Urinary bladder (tissue), 4 donors: ENCODE results near the gene ARMCX4. TPM values are rescaled to one million over a fixed set of nuclear protein-coding genes. Genes with fewer than 3 reads are reported as not detected.
A peak's percentile ranks its signal among the peaks of the same experiment; 100 is the strongest.

Experiments
- DNase-seq: peaks from one replicate; pipeline ENCODE4 v3.0.0-alpha.2; 2015; ENCODE audit errors: extremely low spot score
- H3K27ac ChIP-seq: one replicate; pipeline ENCODE4 v1.5.1; 2013; ENCODE audit warnings: low read depth, mild to moderate bottlenecking, moderate library complexity
- H3K36me3 ChIP-seq: one replicate; pipeline ENCODE4 v1.6.1; 2013; ENCODE audit warnings: mild to moderate bottlenecking, moderate library complexity; ENCODE audit not compliant: insufficient read depth
- H3K4me1 ChIP-seq: one replicate; pipeline ENCODE4 v1.6.1; 2013; ENCODE audit warnings: mild to moderate bottlenecking, moderate library complexity; ENCODE audit not compliant: insufficient read depth
- H3K4me3 ChIP-seq: one replicate; pipeline ENCODE4 v1.5.1; 2013; ENCODE audit warnings: low read depth, low read length
- WGBS: extraction: QIAGEN DNeasy Blood & Tissue Kit; methylation state at CpG from one replicate; pipeline ENCODE4 v1.1.7; 2013; 5-methylcytosine and 5-hydroxymethylcytosine counted together
- polyA plus RNA-seq: library from polyadenylated mRNA; stranded (reverse); fragments of 200-250 nt; gene quantifications from one replicate; pipeline ENCODE4 v1.2.3, GENCODE V29; 2013
- total RNA-seq: library from RNA; depleted of rRNA; stranded (reverse); fragments of >200 nt; gene quantifications from one replicate; pipeline ENCODE4 v1.2.3, GENCODE V29; 2014
- donor health status: healthy with polysubstance abuse.
- donor health status: healthy.

Gene ARMCX4
- 28.0 TPM for total RNA-seq
- 11.5 TPM for polyA plus RNA-seq

DNA sequence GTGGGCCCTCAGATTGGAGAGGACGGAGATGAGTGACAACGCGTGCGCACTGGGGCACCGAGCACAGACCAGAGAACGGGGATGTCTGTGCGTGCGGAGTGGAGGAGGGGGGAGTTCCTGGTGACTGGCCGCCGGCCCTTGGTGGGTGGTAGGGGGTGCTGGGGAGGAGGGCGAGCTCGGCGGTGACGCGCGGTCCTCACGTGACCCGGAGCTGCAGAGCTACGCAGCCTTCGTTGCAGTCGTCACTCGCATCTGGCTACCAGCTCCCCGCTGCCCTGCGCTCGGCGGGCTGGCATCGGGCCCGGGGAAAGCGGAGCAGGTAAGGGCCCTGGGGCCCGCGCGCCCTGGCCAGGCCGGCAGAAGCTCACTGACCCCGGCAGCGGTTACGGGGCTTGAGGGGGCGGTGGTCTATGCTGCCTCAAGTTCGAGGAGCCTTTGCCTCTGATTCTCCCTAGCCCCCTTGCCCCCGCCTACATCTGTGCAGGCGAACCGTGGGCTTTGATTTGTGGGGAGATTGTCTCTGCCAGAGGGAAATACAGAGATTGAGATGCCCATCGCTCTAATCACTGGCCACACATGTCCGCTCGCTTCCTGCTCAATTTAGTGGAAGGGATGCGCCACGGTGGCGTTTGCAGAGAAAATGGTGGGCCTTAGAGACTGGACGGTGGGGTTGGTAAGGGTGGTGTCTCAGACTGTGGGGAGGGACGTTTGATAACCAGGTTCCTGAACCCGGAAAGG, at the start of gene ARMCX4:
Gene ARMCX4 (plus strand): TSS at position 245 of the 738 bp plus-strand sequence. CDS start 3,134 bp downstream, outside the sequence.
- peak; percentile 11 for DNase-seq
- no peaks in the 10 kb centered on the region for H3K36me3 ChIP-seq
- H3K4me3 ChIP-seq, result peak within 1 kb of the TSS; percentile 53
- 2% methylated on average over 50 of the region's 50 CpGs for WGBS
- no peaks in the 10 kb centered on the region for H3K4me1 ChIP-seq
- H3K27ac ChIP-seq, result peak within 1 kb of the TSS; percentile 50

DNA sequence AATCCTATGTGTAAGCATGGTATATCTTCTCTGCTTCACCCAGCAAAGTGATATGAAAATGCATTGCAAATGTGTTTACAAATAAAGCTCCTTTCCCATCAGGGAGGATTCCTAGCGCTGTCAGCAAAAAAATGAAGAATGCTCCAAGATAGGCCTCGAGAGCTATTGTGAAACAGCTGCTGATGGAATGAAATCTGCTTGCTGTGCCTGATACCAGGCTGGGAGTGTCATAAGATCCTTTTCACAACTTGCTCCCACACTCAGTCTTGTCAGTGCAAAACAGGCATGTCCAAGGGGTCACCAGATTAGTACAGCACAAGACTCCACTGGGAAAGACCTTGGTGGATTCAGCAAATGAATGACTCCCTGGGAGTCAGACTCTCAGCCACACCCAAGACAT, 43.2 kb upstream of the ARMCX4 start:
- 87% methylated on average over 2 of the region's 2 CpGs for WGBS
- H3K4me3 ChIP-seq, result no peak overlapping the region
- H3K36me3 ChIP-seq, result peaks cover 3% of the 10 kb centered on the region
- no peak overlapping the region for H3K27ac ChIP-seq
- H3K4me1 ChIP-seq, result no peaks in the 10 kb centered on the region
- no peak for DNase-seq

DNA sequence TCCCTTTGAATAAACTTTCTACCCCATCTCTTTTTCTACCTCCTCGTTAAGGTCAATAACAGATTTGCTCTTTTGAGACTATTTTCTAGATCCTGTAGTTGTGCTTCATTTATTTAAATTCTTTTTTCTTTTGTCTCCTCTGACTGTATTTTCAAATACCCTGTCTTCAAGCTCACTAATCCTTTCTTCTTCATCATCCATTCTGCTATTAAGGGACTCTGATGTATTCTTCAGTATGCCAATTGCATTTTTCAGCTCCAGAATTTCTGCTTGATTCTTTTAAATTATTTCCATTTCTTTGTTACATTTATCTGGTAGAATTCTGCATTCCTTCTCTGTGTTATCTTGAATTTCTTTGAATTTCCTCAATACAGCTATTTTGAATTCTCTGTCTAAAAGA, 36.0 kb upstream of the ARMCX4 start:
- Histone ChIP-seq H3K4me3 (no peak overlapping the region), H3K36me3 (no peaks in the 10 kb centered on the region), H3K4me1 (no peaks in the 10 kb centered on the region), H3K27ac (no peak overlapping the region)
- DNase-seq, result no peak
- 97% methylated on average over 1 of the region's 1 CpG for WGBS

DNA sequence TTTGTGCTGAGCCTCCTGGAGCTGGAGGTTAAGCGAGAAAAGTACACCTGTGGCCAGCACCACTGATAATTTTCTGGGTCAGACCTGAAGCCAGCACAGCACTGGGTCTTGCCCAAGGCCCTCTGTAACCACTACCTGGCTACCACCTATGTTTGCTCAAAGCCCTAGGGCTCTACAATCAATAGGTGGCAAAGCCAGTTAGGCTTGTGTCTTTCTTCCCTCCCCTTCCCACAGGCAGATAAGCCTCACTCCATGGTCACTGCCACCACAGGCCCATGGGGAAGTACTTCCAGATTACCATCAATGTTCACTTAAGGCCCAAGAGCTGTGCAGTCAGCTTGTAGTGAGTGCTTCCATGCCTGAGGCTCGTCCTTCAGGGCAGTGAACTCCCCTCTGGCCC, 35.2 kb upstream of the ARMCX4 start:
- H3K4me1 ChIP-seq, result no peaks in the 10 kb centered on the region
- WGBS, result 88% methylated on average over 2 of the region's 2 CpGs
- H3K27ac ChIP-seq, result no peak overlapping the region
- H3K36me3 ChIP-seq, result no peaks in the 10 kb centered on the region
- DNase-seq, result no peak
- no peak overlapping the region for H3K4me3 ChIP-seq

DNA sequence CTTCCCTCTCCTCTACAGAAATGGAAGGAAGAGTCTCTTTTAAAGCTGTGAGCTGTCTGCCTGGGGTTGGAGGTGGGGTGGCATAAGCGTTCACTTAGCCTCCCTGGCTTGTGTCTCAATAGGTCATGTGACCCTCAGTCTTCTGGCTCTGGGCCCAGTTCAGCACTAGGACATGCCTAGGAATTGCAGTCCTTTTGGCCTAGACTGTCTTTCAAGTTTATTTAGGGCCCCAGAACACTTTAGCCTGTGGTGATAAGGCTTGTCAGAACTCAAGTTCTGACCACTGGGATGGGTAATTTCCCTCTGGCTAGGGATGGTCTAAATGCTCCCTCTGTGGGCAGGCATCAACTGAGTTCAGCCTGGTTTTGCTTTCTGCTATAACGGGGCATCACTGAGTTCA, 34.3 kb upstream of the ARMCX4 start:
- Histone ChIP-seq H3K27ac (no peak overlapping the region), H3K4me1 (no peaks in the 10 kb centered on the region), H3K36me3 (no peaks in the 10 kb centered on the region), H3K4me3 (no peak overlapping the region)
- DNase-seq, result no peak
- 32% methylated on average over 2 of the region's 2 CpGs for WGBS

DNA sequence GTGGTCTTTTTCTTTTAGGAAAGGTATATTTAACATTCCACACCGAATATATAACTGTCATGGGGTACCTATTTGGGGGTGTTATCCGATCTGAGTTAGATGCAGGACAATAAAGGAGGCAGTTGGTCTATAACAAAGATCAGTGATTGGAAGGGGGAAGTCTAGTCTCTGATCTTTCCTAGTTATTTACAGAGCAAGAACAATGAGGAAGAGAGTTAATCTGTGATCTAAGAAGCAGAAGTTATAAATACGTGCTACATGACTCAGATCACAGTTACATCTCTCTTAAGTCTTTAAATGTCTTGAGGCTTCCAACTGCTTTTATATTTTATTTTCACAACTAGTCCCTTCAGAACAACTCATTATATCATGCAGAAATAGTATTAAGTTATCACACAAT, 33.2 kb upstream of the ARMCX4 start:
- no peak for DNase-seq
- H3K4me3 ChIP-seq, result no peak overlapping the region
- H3K4me1 ChIP-seq, result no peaks in the 10 kb centered on the region
- 72% methylated on average over 3 of the region's 3 CpGs for WGBS
- H3K27ac ChIP-seq, result no peak overlapping the region
- H3K36me3 ChIP-seq, result no peaks in the 10 kb centered on the region

DNA sequence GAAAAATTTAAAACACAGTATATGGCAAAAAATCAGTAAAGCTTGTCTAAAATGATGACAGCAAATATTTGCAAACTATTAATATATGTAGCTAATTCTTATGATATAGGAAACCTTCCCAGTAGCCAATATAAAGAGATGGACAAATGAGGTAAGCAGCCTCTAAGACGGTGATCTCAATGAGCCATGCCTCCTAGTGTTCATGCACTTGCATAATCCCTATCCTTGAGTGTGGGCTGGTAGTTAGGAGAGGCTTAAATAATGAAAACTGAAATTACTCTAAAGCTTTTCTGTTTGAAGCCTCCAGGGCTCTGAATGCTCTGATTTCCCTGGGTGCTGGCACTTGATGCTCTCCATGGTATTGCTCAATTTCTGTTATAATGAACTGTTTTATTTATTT, 24.6 kb upstream of the ARMCX4 start:
- Histone ChIP-seq H3K27ac (no peak overlapping the region), H3K36me3 (no peaks in the 10 kb centered on the region), H3K4me3 (no peak overlapping the region), H3K4me1 (no peaks in the 10 kb centered on the region)
- DNase-seq, result no peak
- WGBS, result 91% methylated on average over 1 of the region's 1 CpG

DNA sequence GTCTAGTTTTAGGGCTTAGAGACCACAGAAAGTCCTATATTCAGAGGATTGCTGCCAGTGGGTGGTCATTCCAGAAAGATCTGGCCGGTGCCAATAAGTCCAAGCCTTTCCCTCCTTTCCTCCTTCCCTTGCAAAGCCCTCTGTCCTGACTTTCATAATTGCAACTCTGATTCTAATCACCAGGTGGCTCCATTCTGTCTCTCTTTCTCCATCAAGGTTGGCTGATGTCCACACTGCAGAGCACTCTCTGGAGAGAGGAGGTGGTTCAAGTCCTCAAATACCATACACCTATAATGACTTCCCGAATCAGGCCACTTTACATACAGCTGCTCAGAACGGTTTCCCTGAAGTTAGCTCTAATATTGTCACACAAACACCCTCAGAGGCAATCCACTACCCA, 22.4 kb upstream of the ARMCX4 start:
- H3K4me3 ChIP-seq, result no peak overlapping the region
- H3K27ac ChIP-seq, result no peak overlapping the region
- no peaks in the 10 kb centered on the region for H3K36me3 ChIP-seq
- DNase-seq, result no peak
- 69% methylated on average over 3 of the region's 3 CpGs for WGBS
- H3K4me1 ChIP-seq, result no peaks in the 10 kb centered on the region

DNA sequence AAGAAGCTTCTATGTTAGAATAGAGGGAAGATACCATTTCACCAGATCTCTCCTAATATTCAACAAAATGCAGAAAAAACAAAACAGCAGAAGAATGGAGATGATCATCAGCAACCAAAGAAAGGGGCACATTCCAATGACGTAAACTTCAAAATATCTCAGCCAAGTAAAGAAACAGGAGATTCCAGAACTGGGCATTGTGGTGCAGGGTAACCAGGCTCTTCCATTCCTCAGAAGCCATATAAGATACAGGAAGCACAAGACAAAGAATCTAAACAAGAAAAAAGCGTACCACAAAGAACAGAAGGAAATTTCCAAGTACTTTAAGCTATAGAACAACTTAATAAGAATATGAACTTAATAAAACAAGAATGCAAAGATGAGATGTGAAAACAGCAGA, 6.9 kb upstream of the ARMCX4 start:
- H3K36me3 ChIP-seq, result no peaks in the 10 kb centered on the region
- 77% methylated on average over 2 of the region's 2 CpGs for WGBS
- H3K4me3 ChIP-seq, result no peak overlapping the region
- no peak overlapping the region for H3K27ac ChIP-seq
- no peak for DNase-seq
- no peaks in the 10 kb centered on the region for H3K4me1 ChIP-seq

DNA sequence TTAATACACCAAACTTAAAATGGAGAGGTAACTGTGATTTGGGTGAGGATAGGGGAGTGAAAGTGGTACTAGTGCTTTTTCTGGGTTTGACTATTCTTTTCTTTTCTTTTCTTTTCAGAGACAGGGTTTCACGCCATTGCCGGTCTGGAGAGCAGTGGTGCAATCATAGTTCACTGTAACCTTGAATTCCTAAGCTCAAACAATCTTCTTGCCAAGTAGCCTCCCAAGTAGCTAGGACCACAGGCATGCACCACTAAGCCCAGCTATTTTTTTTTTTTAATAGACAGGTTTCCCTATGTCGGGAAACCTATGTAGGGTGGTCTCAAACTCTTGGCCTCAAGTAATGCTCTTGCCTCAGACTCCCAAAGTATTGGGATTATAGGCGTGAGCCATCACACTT, 3.0 kb upstream of the ARMCX4 start:
- H3K36me3 ChIP-seq, result no peaks in the 10 kb centered on the region
- no peaks in the 10 kb centered on the region for H3K4me1 ChIP-seq
- WGBS, result 72% methylated on average over 4 of the region's 4 CpGs
- no peak overlapping the region for H3K27ac ChIP-seq
- no peak overlapping the region for H3K4me3 ChIP-seq
- DNase-seq, result no peak

DNA sequence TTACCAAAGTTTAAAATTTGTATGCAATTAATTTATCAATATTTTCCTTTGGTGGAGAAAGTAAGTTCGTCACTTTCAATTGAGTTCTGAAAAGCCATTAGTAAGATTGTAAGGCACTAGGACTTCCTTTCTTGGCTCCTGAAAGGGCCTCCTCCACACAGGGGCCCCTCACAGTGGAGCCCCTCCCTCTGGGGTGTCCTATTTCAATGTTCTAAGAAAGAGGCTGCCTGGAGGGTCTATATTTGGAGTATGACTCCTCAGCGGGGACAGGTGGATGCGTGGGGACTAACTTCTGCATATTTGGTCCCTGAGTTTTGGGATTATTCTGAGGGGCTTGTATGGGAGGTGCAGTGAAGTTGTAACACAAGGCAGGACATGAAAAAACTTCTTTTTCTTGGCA, 1.6 kb upstream of the ARMCX4 start:
- DNase-seq, result no peak
- Histone ChIP-seq H3K4me3 (no peak overlapping the region), H3K4me1 (no peaks in the 10 kb centered on the region), H3K27ac (no peak overlapping the region), H3K36me3 (no peaks in the 10 kb centered on the region)
- WGBS, result 55% methylated on average over 3 of the region's 3 CpGs

DNA sequence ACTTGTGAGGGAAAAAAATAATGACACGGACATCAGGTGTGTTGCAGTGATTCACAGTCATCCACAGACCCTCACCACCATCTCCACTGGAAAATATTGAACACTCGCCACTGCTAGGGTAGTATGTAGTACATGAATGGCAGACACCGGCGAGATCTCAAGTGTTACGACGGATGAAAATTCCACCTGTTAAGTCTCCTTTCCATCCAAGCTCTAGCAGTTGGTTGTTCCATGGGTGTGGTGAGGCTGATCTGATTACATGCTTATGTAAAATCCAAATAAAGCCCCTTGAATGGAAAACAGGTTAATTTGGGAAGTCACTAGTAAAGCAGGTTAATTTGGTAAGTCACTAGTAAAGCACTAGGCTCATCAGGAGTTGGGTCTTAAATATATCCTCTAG, 1.1 kb upstream of the ARMCX4 start:
- no peak for DNase-seq
- no peak overlapping the region for H3K27ac ChIP-seq
- H3K4me3 ChIP-seq, result no peak overlapping the region
- no peaks in the 10 kb centered on the region for H3K36me3 ChIP-seq
- no peaks in the 10 kb centered on the region for H3K4me1 ChIP-seq
- WGBS, result 90% methylated on average over 6 of the region's 6 CpGs

DNA sequence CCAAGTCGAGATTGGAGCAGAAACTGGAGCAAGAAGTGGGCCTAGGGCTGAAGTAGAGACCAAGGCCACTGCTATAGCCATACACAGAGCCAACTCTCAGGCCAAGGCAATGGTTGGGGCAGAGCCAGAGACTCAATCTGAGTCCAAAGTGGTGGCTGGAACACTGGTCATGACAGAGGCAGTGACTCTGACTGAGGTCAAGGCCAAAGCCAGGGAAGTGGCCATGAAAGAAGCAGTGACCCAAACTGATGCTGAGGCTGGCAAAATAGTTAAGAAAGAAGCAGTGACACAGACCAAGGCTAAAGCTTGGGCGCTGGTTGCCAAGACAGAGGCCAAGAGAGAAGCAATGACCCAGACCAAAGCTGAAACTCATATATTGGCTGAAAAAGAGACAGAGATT, 3.5 kb downstream of the ARMCX4 start:
- Histone ChIP-seq H3K4me3 (no peak overlapping the region), H3K4me1 (no peaks in the 10 kb centered on the region), H3K27ac (no peak overlapping the region), H3K36me3 (no peaks in the 10 kb centered on the region)
- WGBS, result 96% methylated on average over 2 of the region's 2 CpGs
- no peak for DNase-seq

DNA sequence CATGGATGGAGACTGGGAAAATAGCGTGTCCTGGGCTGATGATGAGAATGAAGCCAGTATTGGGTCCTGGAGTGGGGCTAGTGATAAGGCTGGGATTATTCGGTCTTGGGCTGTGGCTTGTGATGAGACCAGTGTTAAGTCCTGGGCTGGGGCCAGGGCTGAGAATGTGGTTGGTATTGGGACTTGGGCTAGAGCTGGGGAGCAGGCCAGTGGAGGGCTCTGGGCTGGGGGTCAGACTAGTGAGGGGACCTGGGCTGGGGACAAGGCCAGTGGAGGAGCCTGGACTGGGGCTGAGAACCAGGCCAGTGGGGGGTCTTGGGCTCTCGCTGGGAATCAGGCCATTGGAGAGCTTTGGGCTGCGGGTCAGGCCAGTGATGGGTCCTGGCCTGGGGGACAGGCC, 6.7 kb downstream of the ARMCX4 start:
- DNase-seq, result no peak
- Histone ChIP-seq H3K4me1 (no peaks in the 10 kb centered on the region), H3K27ac (no peak overlapping the region), H3K36me3 (no peaks in the 10 kb centered on the region), H3K4me3 (no peak overlapping the region)
- 97% methylated on average over 4 of the region's 4 CpGs for WGBS

DNA sequence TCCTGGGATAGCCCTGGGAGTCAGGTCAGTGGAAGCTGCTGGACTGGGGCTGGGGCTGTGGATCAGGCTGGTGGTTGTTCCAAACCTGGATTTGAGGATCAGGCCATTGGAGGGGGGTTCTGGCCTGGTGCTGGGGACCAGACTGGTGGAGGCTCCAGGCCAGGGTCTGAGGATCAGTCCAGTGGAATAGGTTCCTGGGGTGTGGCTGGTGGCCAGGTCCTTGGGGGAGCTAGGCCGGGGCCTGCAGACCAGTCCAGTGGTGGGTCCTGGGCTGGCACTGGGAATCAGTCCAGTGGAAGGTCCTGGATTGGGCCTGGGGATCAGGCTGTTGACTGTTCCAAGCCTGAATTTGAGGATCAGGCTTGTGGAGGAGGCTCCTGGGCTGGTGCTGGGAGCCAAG, 8.0 kb downstream of the ARMCX4 start:
- Histone ChIP-seq H3K27ac (no peak overlapping the region), H3K4me1 (no peaks in the 10 kb centered on the region), H3K4me3 (no peak overlapping the region), H3K36me3 (no peaks in the 10 kb centered on the region)
- 100% methylated on average over 1 of the region's 1 CpG for WGBS
- no peak for DNase-seq
